ENCODE results near the gene SLC1A4.

SLC1A4 gene

GRCh38 chr2:65056215-65057053 is 67.2 kb downstream of the SLC1A4 start, which contains the start of gene CEP68 (continued):
- TF ChIP-seq ZNF639 (tag by site-specific recombination; IDR thresholded peaks at IDR 0.05) = no peak
- 0 out of 2 replicates have a peak, but pooled peaks have one; percentile 25 for TF ChIP-seq ZBTB20 (tag by site-specific recombination; IDR thresholded peaks at IDR 0.05)
- no peak for TF ChIP-seq PRDM6 (tag by site-specific recombination; IDR thresholded peaks at IDR 0.05)
- TF ChIP-seq ZNF658 (tag by site-specific recombination; IDR thresholded peaks at IDR 0.05) = no peak
- TF ChIP-seq ZNF223 (tag by site-specific recombination; IDR thresholded peaks at IDR 0.05) = no peak
- TF ChIP-seq MEIS1 (CRISPR knock-in tag; IDR thresholded peaks at IDR 0.05; ENCODE audit: borderline replicate concordance) = peak; percentile 14; the same call in 1 of the 2 replicates
- no peak for TF ChIP-seq ZNF529 (tag by site-specific recombination; IDR thresholded peaks at IDR 0.05; ENCODE audit: insufficient replicate concordance)
- peak; percentile 97 for TF ChIP-seq SP3 (tag by site-specific recombination; IDR thresholded peaks at IDR 0.05)
- no peak for TF ChIP-seq ZNF155 (tag by site-specific recombination; IDR thresholded peaks at IDR 0.05)
- TF ChIP-seq SP2 (tag by site-specific recombination; IDR thresholded peaks at IDR 0.05) = peak; percentile 98
- TF ChIP-seq ZNF596 (tag by site-specific recombination; IDR thresholded peaks at IDR 0.05) = 0 out of 2 replicates have a peak, but pooled peaks have one; percentile 27
- TF ChIP-seq ZNF133 (tag by site-specific recombination; IDR thresholded peaks at IDR 0.05) = no peak
- no peak for TF ChIP-seq ZNF112 (tag by site-specific recombination; IDR thresholded peaks at IDR 0.05)
- TF ChIP-seq ZNF335 (tag by site-specific recombination; conservative IDR thresholded peaks at IDR 0.05) = peak; percentile 8; the same call in 1 of the 2 replicates
- no peak for TF ChIP-seq FEZF1 (tag by site-specific recombination; IDR thresholded peaks at IDR 0.05)
- no peak for TF ChIP-seq ZNF830 (tag by site-specific recombination; IDR thresholded peaks at IDR 0.05; ENCODE audit: low read depth)
- TF ChIP-seq ZNF707 (tag by site-specific recombination; IDR thresholded peaks at IDR 0.05) = no peak
- peak; percentile 36; the same call in 1 of the 2 replicates for TF ChIP-seq ZNF449 (tag by site-specific recombination; IDR thresholded peaks at IDR 0.05)
- no peak for TF ChIP-seq ZNF138 (tag by site-specific recombination; IDR thresholded peaks at IDR 0.05; ENCODE audit: borderline replicate concordance)
- TF ChIP-seq KLF1 (tag by site-specific recombination; IDR thresholded peaks at IDR 0.05) = peak; percentile 94
- 0 out of 2 replicates have a peak, but pooled peaks have one; percentile 18 for TF ChIP-seq ZBTB44 (tag by site-specific recombination; IDR thresholded peaks at IDR 0.05)
- peak; percentile 83 for TF ChIP-seq ZBTB8A (tag by site-specific recombination; IDR thresholded peaks at IDR 0.05)
- TF ChIP-seq GLIS1 (tag by site-specific recombination; IDR thresholded peaks at IDR 0.05) = peak; percentile 77
- peak; percentile 64; the same call in 1 of the 2 replicates for TF ChIP-seq ZSCAN30 (tag by site-specific recombination; IDR thresholded peaks at IDR 0.05)
- TF ChIP-seq ZNF214 (tag by site-specific recombination; IDR thresholded peaks at IDR 0.05; ENCODE audit: borderline replicate concordance) = no peak

Data from HEK293 (cell line).